GM19324 (cell line): ENCODE results near the gene CHAF1A.

Experiments
- ATAC-seq: cut with Tn5 transposase; IDR thresholded peaks from one replicate; pipeline ENCODE4 v1.9.1; 2021; ENCODE audit warnings: mild to moderate bottlenecking, moderate library complexity; ENCODE audit not compliant: unreplicated experiment, low FRiP score

Gene CHAF1A, protein sequence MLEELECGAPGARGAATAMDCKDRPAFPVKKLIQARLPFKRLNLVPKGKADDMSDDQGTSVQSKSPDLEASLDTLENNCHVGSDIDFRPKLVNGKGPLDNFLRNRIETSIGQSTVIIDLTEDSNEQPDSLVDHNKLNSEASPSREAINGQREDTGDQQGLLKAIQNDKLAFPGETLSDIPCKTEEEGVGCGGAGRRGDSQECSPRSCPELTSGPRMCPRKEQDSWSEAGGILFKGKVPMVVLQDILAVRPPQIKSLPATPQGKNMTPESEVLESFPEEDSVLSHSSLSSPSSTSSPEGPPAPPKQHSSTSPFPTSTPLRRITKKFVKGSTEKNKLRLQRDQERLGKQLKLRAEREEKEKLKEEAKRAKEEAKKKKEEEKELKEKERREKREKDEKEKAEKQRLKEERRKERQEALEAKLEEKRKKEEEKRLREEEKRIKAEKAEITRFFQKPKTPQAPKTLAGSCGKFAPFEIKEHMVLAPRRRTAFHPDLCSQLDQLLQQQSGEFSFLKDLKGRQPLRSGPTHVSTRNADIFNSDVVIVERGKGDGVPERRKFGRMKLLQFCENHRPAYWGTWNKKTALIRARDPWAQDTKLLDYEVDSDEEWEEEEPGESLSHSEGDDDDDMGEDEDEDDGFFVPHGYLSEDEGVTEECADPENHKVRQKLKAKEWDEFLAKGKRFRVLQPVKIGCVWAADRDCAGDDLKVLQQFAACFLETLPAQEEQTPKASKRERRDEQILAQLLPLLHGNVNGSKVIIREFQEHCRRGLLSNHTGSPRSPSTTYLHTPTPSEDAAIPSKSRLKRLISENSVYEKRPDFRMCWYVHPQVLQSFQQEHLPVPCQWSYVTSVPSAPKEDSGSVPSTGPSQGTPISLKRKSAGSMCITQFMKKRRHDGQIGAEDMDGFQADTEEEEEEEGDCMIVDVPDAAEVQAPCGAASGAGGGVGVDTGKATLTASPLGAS

DNA sequence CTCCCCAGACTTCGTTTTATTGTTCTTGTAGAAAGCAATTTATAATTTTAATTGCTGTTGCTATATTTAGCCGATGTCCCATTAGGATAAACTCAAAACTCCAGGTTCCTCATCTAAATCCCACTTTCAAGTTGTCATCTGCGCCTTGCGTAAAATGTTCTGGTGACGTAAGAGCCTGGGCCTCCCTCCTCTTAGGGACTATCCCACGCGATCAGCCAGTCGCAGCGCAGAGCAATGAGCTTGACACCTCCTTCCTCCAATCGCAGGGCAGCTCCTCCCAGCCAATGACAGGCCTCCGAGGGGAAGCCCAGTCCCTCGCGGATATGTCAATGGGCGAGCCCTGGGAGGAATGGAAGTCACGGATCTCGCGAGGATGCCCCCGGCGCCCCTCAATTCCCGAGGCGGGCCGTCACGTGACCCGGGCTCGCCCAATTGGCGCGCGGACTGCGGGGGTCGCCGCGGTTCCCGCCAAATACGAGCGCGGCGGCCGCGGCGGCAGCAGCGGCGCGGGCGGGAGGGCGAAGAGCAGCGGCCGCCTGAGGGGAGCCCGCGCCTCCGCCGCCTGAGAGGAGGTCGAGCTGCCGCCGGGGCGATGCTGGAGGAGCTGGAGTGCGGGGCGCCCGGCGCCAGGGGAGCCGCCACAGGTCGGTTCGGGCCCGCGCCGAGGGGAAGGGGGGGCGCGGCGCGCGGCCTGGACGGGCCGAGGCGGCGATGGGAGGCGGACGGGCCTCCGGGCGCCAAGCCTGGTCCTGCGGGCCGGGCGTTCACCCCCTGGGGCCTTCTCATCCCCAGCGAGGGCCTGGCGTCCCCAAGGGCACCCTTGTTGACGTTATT is at the start of gene CHAF1A:
CHAF1A (plus strand) TSS at position 470 of the 834 bp plus-strand sequence; CDS start at position 593, 123 bp downstream.
- ATAC-seq = peak; percentile 74

- no peak for ATAC-seq
These were observed 49.7 kb upstream of the CHAF1A start for GRCh38 chr19:4352701-4353121.

GRCh38 chr19:4354282-4354681 is 48.2 kb upstream of the CHAF1A start:
- no peak for ATAC-seq

GRCh38 chr19:4354897-4355296 is 47.5 kb upstream of the CHAF1A start:
- ATAC-seq = no peak

DNA sequence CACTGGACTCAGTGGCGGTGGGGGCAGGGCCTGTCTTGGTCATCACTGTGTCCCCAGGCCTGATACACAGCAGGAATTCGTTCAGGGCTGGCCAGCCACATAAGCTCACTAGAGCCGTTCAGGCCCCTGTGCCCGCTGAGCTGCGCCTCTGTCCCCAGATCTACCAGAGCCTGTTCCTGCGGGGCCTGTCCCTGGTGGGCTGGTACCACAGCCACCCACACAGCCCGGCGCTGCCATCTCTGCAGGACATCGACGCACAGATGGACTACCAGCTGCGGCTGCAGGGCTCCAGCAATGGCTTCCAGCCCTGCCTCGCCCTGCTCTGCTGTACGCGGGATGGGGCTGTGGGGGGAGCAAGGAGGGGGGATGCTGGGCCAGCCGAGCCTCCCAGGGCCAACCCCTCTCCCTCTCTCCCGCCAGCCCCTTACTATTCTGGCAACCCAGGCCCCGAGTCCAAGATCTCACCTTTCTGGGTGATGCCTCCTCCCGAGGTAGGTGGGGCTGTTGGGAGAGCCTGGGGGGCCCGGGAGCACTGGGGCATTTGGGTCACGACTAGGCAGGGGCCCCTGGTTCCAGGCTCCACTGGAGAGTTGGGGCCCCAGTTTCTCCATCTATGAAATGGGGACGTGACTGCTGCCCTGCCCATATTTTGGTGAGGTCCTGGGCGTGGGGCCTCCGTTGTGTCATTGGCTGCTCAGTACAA is 45.2 kb upstream of the CHAF1A start:
- no peak for ATAC-seq

- ATAC-seq = no peak
These were observed 44.5 kb upstream of the CHAF1A start for GRCh38 chr19:4357921-4358326.

DNA sequence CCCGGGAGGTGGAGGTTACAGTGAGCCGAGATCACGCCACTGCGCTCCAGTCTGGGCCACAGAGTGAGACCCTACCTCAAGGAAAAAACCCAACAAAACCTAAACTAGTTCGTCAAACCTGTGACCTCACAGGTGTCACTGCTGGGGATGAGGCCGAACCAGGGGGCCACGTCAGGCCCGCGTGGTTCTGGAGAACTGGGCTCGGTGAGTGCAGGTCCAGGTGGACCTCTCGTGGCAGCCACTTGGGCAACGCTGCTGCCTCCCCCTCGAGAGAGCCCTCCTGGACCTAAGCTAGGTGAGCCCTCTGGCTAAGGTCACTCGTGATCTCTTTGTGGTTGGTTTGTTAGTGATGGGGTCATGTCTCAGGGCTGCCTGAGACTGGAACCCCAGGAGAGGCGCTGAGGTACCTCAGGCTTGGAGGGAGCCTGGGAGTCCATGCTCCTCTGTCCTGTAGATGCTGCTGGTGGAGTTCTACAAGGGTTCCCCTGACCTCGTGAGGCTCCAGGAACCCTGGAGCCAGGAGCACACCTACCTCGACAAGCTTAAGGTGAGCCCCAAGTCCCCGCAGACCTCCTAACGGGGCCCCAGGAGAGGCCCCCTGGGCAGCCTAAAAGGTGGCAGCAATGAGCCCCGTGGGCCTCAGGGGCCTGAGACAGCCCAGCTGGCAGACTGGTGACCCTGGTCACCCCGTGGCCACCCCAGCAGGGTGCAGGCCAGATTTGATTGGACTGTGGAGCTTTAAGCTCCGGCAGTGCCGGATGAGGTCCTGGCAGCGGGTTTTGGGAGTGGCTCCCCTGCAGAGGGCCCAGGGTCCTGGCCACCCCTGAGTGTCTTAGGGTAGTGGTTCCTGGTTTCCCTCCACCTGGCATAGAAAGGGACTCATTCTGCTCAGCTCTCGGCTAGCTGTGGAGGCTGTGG is 43.5 kb upstream of the CHAF1A start:
- no peak for ATAC-seq

- ATAC-seq = no peak
These were observed 42.8 kb upstream of the CHAF1A start for GRCh38 chr19:4359627-4360000.

GRCh38 chr19:4360081-4360569 is 42.3 kb upstream of the CHAF1A start:
- ATAC-seq = no peak

GRCh38 chr19:4360641-4361151 is 41.7 kb upstream of the CHAF1A start:
- no peak for ATAC-seq

- no peak for ATAC-seq
These were observed 41.0 kb upstream of the CHAF1A start for GRCh38 chr19:4361152-4362046.

- ATAC-seq = no peak
These were observed 40.2 kb upstream of the CHAF1A start for GRCh38 chr19:4362101-4362828.

DNA sequence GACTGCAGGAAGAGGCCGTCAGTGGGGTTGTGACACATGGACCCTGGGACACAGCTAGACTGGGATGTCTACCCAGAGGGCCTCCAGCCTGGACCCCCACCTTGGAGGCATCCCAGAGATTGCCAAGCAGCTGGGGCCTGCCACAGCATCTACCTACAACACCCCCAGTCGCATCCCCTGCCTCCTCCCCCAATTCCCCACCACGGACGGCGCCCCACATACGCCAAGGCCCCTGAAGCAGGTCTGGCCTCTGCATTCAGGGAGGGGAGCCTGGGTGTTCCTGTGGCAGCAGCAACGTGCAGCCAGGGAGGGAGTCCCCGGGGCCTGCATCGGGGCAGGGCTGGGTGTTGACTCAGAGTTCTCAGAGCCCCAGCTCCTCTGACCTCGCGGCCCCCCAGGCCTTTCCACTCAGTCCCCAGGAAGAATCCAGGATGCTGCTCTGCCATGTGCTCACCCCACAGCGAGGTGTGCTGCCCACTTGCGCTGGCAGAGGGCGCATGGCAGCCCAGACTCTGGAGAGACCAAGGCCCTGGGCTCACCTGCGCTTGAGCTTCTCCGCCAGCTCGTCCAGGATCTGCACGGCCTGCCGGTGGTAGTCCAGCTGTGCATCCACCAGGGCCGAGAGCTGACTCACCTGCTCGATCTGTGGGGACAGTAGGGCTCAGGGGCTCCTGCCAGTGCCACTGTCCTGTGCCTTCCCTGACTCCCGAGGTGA is 39.5 kb upstream of the CHAF1A start:
- no peak for ATAC-seq

GRCh38 chr19:4363571-4364304 is 38.7 kb upstream of the CHAF1A start:
- ATAC-seq = no peak

GRCh38 chr19:4365341-4365740 is 37.1 kb upstream of the CHAF1A start:
- no peak for ATAC-seq
